ENCODE measurements around the gene KCNJ1.

- TF ChIP-seq POLR2A (IDR thresholded peaks at IDR 0.05; ENCODE audit: low read depth) (no peak), CTCF (IDR thresholded peaks at IDR 0.05) (no peak)
Measured at GRCh38 chr11:128914216-128915148, 47.4 kb upstream of the KCNJ1 start.
